PFSK-1 (cell line): Measurements from ENCODE around the gene S100A16.

ENCODE experiments used
- FOXP2 ChIP-seq: optimal IDR thresholded peaks from 2 replicates; pipeline ENCODE3; 2011; ENCODE audit warnings: borderline replicate concordance, control low read depth, inconsistent platforms; ENCODE audit not compliant: insufficient read depth; ENCODE audit errors: extremely low read length, extremely low read depth
- POLR2AphosphoS5 ChIP-seq: IDR thresholded peaks from 2 replicates; pipeline ENCODE4 v1.6.1; 2012; ENCODE audit warnings: low read depth, mild to moderate bottlenecking, control low read depth, low read length, moderate library complexity
- SIN3A ChIP-seq: IDR thresholded peaks from 2 replicates; pipeline ENCODE4 v1.6.1; 2012; ENCODE audit warnings: mild to moderate bottlenecking, low read length, moderate library complexity, borderline replicate concordance; ENCODE audit not compliant: insufficient read depth
- TAF1 ChIP-seq: IDR thresholded peaks from 2 replicates; pipeline ENCODE4 v1.6.1; 2012; ENCODE audit warnings: low read length, control low read depth, borderline replicate concordance; ENCODE audit not compliant: insufficient read depth
- TF ChIP-seq, protein P1 (sequence below), 2 experiments: IDR thresholded peaks; 2 replicates each; pipeline versions ENCODE4 v1.6.1 to v1.8.0; 2011 to 2012; ENCODE audit warnings: low read depth in 2 of 2, low read length in 2 of 2, control low read depth in 1 of 2, inconsistent platforms in 1 of 2, mild to moderate bottlenecking in 1 of 2, moderate library complexity in 1 of 2; ENCODE audit not compliant: insufficient read depth in 1 of 2

DNA sequence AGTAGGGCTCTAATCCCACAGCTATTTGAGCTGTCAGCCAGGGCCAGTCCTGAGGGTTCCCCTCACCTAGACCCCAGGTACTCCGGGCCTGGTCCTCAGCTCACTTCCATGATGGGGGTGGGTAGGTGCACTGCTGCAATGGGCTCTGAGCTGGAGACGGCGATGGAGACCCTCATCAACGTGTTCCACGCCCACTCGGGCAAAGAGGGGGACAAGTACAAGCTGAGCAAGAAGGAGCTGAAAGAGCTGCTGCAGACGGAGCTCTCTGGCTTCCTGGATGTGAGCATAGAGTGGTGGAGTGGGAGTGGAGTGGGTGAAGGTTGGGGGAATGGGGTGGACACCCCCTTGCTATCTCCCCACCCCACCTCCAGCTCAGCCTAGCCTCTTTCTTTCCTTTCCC lies 17.4 kb upstream of the S100A16 start:
- TF ChIP-seq POLR2AphosphoS5 (no peak), SIN3A (no peak), TAF1 (no peak), FOXP2 (no peak)
- TF ChIP-seq, protein P1, sequence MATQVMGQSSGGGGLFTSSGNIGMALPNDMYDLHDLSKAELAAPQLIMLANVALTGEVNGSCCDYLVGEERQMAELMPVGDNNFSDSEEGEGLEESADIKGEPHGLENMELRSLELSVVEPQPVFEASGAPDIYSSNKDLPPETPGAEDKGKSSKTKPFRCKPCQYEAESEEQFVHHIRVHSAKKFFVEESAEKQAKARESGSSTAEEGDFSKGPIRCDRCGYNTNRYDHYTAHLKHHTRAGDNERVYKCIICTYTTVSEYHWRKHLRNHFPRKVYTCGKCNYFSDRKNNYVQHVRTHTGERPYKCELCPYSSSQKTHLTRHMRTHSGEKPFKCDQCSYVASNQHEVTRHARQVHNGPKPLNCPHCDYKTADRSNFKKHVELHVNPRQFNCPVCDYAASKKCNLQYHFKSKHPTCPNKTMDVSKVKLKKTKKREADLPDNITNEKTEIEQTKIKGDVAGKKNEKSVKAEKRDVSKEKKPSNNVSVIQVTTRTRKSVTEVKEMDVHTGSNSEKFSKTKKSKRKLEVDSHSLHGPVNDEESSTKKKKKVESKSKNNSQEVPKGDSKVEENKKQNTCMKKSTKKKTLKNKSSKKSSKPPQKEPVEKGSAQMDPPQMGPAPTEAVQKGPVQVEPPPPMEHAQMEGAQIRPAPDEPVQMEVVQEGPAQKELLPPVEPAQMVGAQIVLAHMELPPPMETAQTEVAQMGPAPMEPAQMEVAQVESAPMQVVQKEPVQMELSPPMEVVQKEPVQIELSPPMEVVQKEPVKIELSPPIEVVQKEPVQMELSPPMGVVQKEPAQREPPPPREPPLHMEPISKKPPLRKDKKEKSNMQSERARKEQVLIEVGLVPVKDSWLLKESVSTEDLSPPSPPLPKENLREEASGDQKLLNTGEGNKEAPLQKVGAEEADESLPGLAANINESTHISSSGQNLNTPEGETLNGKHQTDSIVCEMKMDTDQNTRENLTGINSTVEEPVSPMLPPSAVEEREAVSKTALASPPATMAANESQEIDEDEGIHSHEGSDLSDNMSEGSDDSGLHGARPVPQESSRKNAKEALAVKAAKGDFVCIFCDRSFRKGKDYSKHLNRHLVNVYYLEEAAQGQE (IDR thresholded peaks at IDR 0.05; ENCODE audit: insufficient read depth in 1 of 2, low read depth in 2 of 2, low read length in 2 of 2) = no peak
